Activated naive CD8-positive, alpha-beta T cell treated with anti-CD3 and anti-CD28 coated beads for 36 hours (primary cell): Measurements from ENCODE around the gene IFI27. TPM values are rescaled to one million over a fixed set of nuclear protein-coding genes. Genes with fewer than 3 reads are reported as not detected.

Source experiments
- total RNA-seq, 2 experiments: library from RNA; stranded (reverse); gene quantifications; one replicate each; pipeline ENCODE4 v1.2.3, GENCODE V29; 2021

Gene IFI27
- total RNA-seq, 2 experiments from 2014 or later = 1.6 to 2.4 TPM

Other genes starting within 250 kb of the IFI27 start
- not detected for gene FAM181A, start 183.4 kb upstream of the IFI27 start, total RNA-seq
- gene ASB2, start 134.2 kb upstream of the IFI27 start, total RNA-seq = 10 to 100 TPM; 26.4 to 29.1 TPM
- not detected for gene CCDC197, start 113.4 kb upstream of the IFI27 start, total RNA-seq
- gene OTUB2, start 84.4 kb upstream of the IFI27 start, total RNA-seq = under 1 TPM; 0.31 to 0.48 TPM
- gene DDX24, start 29.5 kb upstream of the IFI27 start, total RNA-seq = 100 to 1,000 TPM; 320 to 332 TPM
- 10 to 100 TPM; 15.9 to 18.2 TPM for gene IFI27L1, start 29.4 kb upstream of the IFI27 start, total RNA-seq
- 10 to 100 TPM; 51.5 to 55.6 TPM for gene IFI27L2, start 18.9 kb downstream of the IFI27 start, total RNA-seq
- gene PPP4R4, start 63.6 kb downstream of the IFI27 start, total RNA-seq = 1 to 10 TPM; 1.4 to 2.0 TPM
- not detected for gene SERPINA10, start 182.5 kb downstream of the IFI27 start, total RNA-seq
- gene SERPINA6, start 212.6 kb downstream of the IFI27 start, total RNA-seq = not detected